Kidney tubule cell (primary cell): ENCODE results near the gene CCL28.
A peak's percentile ranks its signal among the peaks of the same experiment; 100 is the strongest.
"Not testable (repeated sequence)": the region's sequence is repeated elsewhere in the genome, so short reads cannot be mapped to it uniquely, and the experiment has no call there.

Experiments used
- DNase-seq: peaks from one replicate; pipeline ENCODE4 v3.0.0-alpha.2; 2018; ENCODE audit warnings: low spot score

CCL28 gene, protein sequence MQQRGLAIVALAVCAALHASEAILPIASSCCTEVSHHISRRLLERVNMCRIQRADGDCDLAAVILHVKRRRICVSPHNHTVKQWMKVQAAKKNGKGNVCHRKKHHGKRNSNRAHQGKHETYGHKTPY

GRCh38 chr5:43412156-43412555, at the start of gene CCL28:
Gene CCL28, minus strand, starts transcription at chr5:43412391. Its CDS starts 75 bp downstream, at chr5:43412316.
- DNase-seq, result no peak

DNA sequence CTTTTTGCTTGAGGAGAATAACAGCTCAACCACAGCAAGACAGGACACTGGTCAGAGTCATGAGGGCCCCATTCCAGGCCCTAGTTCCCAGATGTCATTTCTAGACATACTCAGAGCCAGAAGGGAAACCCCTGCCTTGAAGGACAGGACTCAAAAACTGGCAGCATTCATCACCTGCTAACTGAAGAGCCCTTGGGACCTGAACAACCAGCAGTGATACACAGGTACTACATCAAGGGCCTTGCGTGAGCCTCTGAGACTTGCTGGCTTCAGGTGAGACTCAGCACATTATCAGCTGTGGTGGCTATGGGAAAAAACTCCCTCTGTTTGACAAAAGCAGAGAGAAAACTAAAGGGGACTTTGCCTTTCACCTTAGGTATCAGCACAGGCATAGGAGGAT, 48.9 kb upstream of the CCL28 start:
- no peak for DNase-seq

DNA sequence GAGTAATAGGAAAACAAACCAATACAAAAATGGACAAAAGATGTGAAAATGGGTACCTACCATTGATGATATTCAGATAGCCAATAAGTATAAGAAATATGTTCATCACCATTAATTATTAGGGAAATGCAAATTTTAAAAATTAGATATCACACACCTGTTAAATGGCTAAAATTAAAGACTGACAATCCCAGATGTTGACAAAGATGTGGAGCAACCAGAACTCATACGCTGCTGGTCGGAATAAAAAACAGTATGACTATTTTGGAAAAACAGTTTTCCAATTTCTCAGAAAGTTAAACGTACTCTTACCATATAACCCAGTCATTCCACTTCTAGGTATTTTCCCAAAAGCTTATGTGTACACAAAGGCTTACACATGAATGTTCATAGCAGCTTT, 44.4 kb upstream of the CCL28 start:
- DNase-seq, result no peak

- not testable (repeated sequence) for DNase-seq
Observed at GRCh38 chr5:43441575-43441974, 29.4 kb upstream of the CCL28 start.

DNA sequence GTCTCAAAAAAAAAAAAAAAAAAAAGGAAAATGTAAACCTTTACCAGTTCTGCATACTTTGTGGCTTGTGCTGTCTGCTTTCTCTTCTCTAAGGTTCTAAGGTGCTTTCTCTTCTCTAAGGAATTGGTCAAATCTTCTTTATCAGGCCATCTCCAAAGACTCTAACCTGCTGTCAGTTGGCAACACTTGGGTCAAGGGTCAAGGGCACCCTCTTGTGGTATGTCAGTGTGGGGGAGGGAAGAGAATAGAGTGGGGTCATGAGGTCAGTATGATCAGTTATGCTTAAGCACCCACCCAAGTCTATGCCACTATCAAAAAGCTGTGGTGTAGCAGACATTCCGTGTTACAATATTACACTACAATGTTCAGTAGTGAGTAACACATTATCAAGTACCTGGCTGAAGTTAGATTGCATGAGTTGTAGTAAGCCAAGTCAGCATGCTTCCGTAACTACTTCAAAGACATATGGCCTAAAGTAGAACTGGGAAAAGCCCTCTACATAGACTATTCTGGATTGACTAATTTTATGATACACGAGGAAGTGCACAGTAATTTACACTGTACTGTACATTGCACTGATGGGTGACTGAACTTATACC, 25.0 kb upstream of the CCL28 start:
- no peak for DNase-seq

DNA sequence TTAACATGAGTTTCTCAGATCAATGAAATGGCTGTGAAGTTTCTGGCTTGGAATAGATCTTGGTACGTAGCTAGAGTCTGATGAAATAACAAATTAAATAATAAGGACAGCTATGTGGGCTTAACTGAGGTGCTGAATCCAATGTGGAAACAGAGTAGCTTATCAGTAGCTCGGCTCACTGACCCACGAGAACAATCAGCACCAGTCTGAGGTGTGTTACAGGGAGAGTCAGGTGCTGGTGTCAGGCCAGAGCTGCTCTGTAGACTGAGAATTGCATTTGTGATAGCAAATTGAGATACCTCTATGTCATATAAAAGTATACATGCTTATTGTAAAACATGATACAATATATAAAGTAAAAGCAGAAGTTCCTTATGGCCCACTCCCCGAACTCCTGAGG, 21.2 kb upstream of the CCL28 start:
- DNase-seq, result no peak

DNA sequence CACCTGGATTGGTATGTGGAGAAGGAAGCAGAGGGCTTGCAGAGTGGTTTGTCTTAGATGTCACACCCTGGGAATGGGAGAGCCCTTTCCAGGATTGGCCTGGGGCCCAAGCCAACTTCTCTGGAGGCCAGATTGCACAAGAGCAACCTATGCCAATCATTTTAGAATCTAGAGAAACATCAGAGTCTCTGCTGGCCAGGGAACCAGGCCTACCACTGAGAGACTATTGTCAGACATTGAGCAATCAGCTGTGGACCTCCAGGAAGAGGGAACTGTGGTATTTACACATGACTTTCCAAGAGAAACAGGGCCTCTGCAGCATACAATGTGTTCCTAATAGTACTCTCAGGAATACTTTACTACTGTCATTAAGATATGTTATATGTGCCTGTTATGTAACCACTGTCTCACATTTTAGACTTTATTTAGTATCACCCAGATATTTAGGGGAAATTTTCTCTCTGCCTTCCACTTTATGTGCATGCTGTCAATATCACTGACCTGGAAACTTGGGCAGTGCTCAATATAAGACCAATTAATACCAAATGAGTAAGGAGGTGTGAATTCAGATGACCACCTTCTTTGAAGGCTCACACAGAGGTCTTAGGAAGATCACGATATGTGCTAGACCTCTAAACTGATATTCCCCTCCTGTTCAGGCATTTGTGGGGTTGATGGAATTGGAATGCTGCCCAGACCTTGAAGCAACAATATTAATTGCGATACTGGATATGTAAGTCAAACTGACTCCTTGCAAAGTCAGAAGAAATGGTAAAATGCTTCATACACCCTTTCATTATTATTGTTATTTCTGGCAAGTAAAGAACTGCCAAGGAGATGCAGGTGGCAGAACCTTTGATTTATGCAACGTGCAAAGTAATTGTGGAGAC, 20.5 kb upstream of the CCL28 start:
- peak; percentile 99 for DNase-seq

- no peak for DNase-seq
Observed at GRCh38 chr5:43429706-43430105, 17.5 kb upstream of the CCL28 start.

DNA sequence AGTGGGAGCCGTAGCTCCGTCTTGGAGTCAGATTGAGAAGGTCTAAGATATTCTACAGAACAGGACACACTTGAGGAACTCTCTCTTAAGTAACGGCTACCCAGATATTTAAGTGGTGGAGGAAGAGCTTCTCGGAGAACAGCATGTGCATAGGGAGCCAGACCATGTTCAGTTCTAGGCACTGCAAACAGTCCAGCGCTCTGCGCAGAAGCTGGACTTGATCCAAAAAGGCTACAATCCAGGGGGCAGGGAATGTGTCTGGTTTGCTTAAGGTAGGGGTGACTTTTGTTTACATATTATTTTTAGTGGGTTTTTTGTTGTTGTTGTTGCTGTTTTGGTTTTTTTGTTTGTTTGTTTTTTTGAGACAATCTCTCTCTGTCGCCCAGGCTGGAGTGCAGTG, 16.8 kb upstream of the CCL28 start:
- DNase-seq, result no peak

- DNase-seq, result peak; percentile 70
Observed at GRCh38 chr5:43427306-43427705, 15.1 kb upstream of the CCL28 start.

GRCh38 chr5:43425983-43426382, 13.8 kb upstream of the CCL28 start:
- peak; percentile 97 for DNase-seq

DNA sequence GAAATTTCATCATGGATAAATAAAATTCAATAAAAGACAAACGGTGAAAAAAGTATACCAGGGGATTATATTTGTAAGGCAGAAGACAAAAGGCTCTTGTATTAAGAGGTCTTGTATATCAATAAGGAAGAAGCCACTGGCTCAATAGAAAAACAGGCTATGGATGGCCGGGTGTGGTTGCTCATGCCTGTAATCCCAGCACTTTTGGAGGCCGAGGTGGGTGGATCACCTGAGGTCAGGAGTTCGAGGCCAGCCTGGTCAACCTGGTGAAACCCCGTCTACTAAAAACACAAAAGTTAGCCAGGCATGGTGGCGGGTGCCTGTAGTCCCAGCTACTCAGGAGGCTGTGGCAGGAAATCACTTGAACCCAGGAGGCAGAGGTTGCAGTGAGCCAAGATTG, 10.9 kb upstream of the CCL28 start:
- DNase-seq, result peak; percentile 77

DNA sequence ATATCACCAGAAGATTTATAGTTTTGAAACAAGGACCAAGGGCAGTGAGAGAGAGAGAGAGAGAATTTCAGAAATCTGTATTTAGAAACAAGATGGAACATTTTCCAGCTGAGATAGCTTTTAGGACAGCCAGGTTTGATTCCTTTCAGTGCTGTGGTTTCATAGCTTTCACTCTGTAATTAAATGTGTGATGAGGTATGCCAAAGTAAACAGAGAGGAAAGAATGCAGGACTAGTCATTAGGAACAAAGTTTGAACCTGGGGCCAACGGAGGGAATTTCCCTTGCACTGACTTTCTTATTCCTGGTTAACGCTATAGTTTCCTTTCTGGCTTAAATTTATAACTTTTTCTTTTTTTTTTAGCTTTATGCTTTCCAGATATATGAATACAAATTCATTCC, 10.0 kb upstream of the CCL28 start:
- DNase-seq, result peak; percentile 94

- DNase-seq, result peak; percentile 52
Observed at GRCh38 chr5:43421450-43422133, 9.4 kb upstream of the CCL28 start.

GRCh38 chr5:43420241-43420640, 8.1 kb upstream of the CCL28 start:
- DNase-seq, result no peak

DNA sequence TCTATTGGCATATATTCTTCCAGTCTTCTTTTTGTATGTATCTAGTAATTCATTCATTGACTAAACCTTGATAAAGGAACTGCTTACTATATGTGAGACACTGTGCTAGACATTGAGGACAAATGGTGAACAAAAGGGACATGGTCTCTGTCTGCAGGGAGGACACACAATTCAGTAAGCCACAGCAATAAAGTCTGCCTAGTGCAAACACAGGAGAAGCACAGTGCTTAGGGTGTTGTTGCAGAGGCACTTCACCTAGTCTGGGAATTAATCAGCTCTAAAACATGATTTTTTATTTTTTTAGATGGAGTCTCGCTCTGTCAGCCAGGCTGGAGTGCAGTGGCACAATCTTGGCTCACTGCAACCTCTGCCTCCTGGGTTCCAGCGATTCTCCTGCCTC, 6.4 kb upstream of the CCL28 start:
- no peak for DNase-seq

- no peak for DNase-seq
Observed at GRCh38 chr5:43416803-43417394, 4.7 kb upstream of the CCL28 start.

- DNase-seq, result no peak
Observed at GRCh38 chr5:43415935-43416802, 4.0 kb upstream of the CCL28 start.

GRCh38 chr5:43413966-43414365, 1.8 kb upstream of the CCL28 start:
- no peak for DNase-seq

GRCh38 chr5:43412644-43413043, 453 bp upstream of the CCL28 start:
- DNase-seq, result no peak

- no peak for DNase-seq
Observed at GRCh38 chr5:43411495-43411894, 696 bp downstream of the CCL28 start.
